Glutamatergic neuron (in vitro differentiated cells): ENCODE measurements around the gene BLID. TPM values are rescaled to one million over a fixed set of nuclear protein-coding genes. Genes with fewer than 3 reads are reported as not detected.

Experiments used
- DNase-seq: peaks from one replicate; pipeline ENCODE4 v3.0.0; 2022
- H3K27ac Mint-ChIP-seq: one replicate; pipeline ENCODE4 v1.8.0; 2020; ENCODE audit warnings: mild to moderate bottlenecking, mixed read lengths, inconsistent platforms; ENCODE audit not compliant: unreplicated experiment
- H3K27me3 Mint-ChIP-seq: one replicate; pipeline ENCODE4 v1.8.0; 2020; ENCODE audit warnings: mild to moderate bottlenecking, moderate library complexity, mixed read lengths, inconsistent platforms; ENCODE audit not compliant: unreplicated experiment
- H3K36me3 Mint-ChIP-seq: one replicate; pipeline ENCODE4 v1.8.0; 2020; ENCODE audit warnings: mild to moderate bottlenecking, mixed read lengths, inconsistent platforms; ENCODE audit not compliant: unreplicated experiment
- H3K4me1 Mint-ChIP-seq: one replicate; pipeline ENCODE4 v1.8.0; 2020; ENCODE audit warnings: mild to moderate bottlenecking, low read depth, mixed read lengths, inconsistent platforms; ENCODE audit not compliant: unreplicated experiment
- H3K4me3 Mint-ChIP-seq: one replicate; pipeline ENCODE4 v1.8.0; 2020; ENCODE audit warnings: mild to moderate bottlenecking, mixed read lengths, inconsistent platforms; ENCODE audit not compliant: unreplicated experiment
- H3K9me3 Mint-ChIP-seq: one replicate; pipeline ENCODE4 v1.8.0; 2020; ENCODE audit warnings: mild to moderate bottlenecking, moderate library complexity, mixed read lengths, inconsistent platforms; ENCODE audit not compliant: unreplicated experiment
- long read RNA-seq: library from polyadenylated mRNA; unstranded; transcript quantifications from one replicate; pipeline ENCODE4 v2.0.0, GENCODE V29; 2020; ENCODE audit not compliant: unreplicated experiment
- total RNA-seq: library from RNA; stranded (reverse); fragmentation: NEBNext Ultra II Directional; extraction: Animal tissue kit (Norgen Biotek cat#: 25700); gene quantifications from one replicate; pipeline ENCODE4 v1.2.1, GENCODE V29; 2021; ENCODE audit not compliant: unreplicated experiment
- TF ChIP-seq, protein P1 (sequence below): fragments of 200-600 bp; sonication (generic); IDR thresholded peaks from one replicate; pipeline ENCODE4 v1.5.0; 2021; ENCODE audit not compliant: partially characterized antibody, unreplicated experiment

The BLID gene, protein sequence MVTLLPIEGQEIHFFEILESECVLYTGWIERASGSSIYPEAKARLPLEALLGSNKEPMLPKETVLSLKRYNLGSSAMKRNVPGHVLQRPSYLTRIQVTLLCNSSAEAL
- not detected for total RNA-seq
- long read RNA-seq = 0 reads

DNA sequence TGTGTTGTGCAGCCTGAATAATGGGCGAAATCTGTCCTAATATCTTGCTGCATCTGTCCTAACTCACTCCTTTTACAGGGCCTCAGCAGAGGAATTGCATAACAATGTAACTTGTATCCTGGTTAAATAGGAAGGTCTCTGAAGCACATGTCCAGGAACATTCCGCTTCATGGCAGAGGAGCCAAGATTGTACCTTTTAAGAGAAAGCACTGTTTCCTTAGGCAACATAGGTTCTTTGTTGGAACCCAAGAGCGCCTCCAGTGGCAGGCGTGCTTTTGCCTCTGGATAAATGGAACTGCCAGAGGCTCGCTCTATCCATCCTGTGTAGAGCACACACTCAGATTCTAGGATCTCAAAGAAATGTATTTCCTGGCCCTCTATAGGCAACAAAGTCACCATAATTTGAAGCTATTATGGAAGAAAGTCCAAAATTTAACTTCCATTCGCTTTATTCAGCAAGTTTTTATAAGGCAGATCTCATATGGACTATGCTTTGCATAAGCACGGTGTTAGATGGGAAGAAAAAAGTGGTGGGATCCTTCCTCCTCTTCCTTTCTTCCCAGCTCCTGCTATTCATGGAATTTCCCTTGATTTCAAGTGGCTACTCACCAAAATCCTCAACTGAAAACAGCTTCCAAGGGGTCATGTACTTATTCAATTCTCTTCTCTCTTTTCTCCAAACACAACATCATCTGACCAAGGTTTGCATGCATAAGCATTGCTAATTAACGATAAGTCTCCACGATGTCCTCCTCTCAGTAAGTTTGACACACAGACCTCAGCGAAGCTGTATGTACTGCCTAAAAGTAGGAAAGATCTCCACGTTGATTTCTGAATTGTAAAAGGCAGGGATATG, at the start of gene BLID:
Gene BLID (minus strand): TSS at position 692 of the 856 bp plus-strand sequence. CDS start 293 bp downstream, at position 399.
- no peak within 1 kb of the TSS for H3K4me3 Mint-ChIP-seq
- DNase-seq = peak; percentile 80
- H3K4me1 Mint-ChIP-seq = no peaks in the 10 kb centered on the region
- no peaks in the 10 kb centered on the region for H3K36me3 Mint-ChIP-seq
- H3K9me3 Mint-ChIP-seq = no peaks in the 10 kb centered on the region
- TF ChIP-seq, protein P1, sequence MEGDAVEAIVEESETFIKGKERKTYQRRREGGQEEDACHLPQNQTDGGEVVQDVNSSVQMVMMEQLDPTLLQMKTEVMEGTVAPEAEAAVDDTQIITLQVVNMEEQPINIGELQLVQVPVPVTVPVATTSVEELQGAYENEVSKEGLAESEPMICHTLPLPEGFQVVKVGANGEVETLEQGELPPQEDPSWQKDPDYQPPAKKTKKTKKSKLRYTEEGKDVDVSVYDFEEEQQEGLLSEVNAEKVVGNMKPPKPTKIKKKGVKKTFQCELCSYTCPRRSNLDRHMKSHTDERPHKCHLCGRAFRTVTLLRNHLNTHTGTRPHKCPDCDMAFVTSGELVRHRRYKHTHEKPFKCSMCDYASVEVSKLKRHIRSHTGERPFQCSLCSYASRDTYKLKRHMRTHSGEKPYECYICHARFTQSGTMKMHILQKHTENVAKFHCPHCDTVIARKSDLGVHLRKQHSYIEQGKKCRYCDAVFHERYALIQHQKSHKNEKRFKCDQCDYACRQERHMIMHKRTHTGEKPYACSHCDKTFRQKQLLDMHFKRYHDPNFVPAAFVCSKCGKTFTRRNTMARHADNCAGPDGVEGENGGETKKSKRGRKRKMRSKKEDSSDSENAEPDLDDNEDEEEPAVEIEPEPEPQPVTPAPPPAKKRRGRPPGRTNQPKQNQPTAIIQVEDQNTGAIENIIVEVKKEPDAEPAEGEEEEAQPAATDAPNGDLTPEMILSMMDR = peak; percentile 67
- no peak within 1 kb of the TSS for H3K27ac Mint-ChIP-seq
- no peaks in the 10 kb centered on the region for H3K27me3 Mint-ChIP-seq

DNA sequence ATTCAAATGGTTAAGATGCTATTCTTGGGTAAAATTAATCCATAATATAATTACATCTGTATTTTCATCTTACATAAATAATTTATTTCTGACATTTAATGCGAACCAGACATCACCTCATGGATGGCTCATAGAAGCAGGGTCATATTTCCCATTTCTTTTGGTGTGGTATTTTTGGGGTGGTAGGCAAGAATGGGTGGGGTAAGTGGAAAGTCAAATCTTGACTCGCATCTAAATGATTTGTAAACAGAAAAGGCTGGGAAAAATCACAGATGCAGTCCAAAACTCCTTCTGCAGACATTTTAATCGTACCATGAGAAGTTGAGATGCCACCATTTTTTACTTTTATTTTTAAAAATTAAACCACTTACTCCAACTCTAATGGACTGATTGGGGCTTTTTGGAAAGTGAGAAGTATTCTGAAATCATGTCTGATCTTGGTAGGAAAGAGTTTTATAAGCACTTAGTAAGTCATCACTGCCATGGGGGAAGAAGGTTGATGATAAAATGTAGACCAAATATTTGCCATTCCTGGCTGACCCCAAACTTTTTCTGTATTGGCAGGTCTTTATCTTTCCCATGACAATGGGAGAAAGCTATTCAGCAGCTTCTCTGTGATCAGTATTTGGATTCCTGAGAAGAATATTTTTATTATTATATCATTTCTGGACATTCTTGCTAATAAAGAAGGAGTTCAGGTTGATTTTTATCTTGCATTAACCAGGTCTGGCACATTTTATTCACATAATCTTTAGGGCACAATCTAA, 47.2 kb upstream of the BLID start:
- TF ChIP-seq, protein P1 = no peak

DNA sequence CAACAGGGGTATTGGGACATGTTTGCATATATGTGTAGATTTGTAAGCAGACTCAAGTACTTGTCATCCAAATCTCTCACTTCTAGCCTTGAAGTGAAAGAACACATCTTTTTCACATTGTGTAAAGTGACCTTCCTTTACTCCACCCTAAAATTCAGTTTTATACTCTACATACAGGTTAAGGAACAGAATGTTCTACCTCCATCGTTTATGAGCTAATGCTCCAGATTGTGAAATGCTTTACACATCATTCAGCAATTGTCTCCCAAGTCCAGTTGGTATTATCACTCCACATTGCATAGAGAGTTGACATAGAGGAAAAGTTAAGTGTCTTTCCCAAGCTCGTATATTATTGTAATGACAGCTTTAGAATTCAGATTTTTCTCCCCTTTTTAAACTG, 46.1 kb upstream of the BLID start:
- Mint-ChIP-seq H3K4me3 (no peak overlapping the region), H3K4me1 (peaks cover 30% of the 10 kb centered on the region), H3K36me3 (no peaks in the 10 kb centered on the region), H3K27ac (no peak overlapping the region), H3K27me3 (peaks cover 4% of the 10 kb centered on the region), H3K9me3 (peaks cover 2% of the 10 kb centered on the region)
- no peak for DNase-seq
- TF ChIP-seq, protein P1 = no peak

More for the DNA sequence above, 47.2 kb upstream of the BLID start:
- no peak for DNase-seq
- Mint-ChIP-seq H3K4me3 (no peak overlapping the region), H3K9me3 (peaks cover 2% of the 10 kb centered on the region), H3K27ac (no peak overlapping the region), H3K36me3 (no peaks in the 10 kb centered on the region), H3K4me1 (peaks cover 30% of the 10 kb centered on the region), H3K27me3 (peaks cover 4% of the 10 kb centered on the region)

DNA sequence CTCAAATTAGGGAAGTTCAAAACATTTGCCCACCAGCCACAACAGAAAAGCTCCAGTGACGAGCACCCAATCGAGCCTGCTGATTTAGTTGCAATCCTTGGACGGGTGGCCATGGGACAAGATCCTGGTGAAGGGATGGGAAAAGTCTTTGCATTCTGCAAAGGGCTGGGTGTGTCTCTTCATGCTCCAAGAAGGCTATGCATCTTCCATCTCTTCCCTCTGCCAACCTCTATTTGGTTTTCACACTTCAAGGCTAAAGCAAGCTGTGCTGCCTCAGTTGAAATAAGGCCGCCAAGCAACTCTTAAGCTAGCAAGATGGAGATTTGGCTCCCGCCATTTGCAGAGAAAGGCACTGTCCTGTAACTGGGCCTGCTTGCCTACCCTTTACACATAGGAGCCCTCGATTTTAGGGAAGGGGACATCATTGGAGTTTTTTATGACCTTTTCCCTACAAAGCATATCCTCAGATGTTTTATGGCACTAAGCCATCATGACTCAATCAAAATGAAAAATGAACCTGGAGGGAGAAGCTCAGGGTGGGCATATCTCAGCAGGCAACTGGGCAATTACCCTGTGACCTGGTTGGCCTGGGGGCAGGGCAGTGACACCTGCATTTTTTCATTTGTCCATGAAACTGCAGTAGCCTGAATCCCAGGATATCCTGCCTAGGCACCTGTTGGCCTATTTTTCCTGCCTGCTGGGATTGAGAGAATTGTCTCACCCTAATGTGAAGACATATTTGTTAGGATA, 45.0 kb upstream of the BLID start:
- Mint-ChIP-seq H3K27ac (no peak overlapping the region), H3K27me3 (peaks cover 4% of the 10 kb centered on the region), H3K4me1 (peaks cover 26% of the 10 kb centered on the region), H3K36me3 (no peaks in the 10 kb centered on the region), H3K9me3 (peaks cover 2% of the 10 kb centered on the region), H3K4me3 (no peak overlapping the region)
- TF ChIP-seq, protein P1 = no peak
- no peak for DNase-seq
